RPMI8226 (cell line): Measurements from ENCODE around the gene ERN2.

Experiments used
- DNase-seq: peaks from one replicate; pipeline ENCODE4 v3.0.0-alpha.2; 2015

Gene ERN2

GRCh38 chr16:23716484-23716883, 3.5 kb upstream of the ERN2 start:
- no peak for DNase-seq

GRCh38 chr16:23711785-23712184, 1.2 kb downstream of the ERN2 start:
- no peak for DNase-seq

- DNase-seq, result no peak
These were observed 2.5 kb downstream of the ERN2 start for GRCh38 chr16:23710504-23710903.

- no peak for DNase-seq
These were observed 3.0 kb downstream of the ERN2 start for GRCh38 chr16:23710008-23710407.

GRCh38 chr16:23709536-23709935, 3.5 kb downstream of the ERN2 start:
- no peak for DNase-seq

GRCh38 chr16:23706439-23706838, 6.6 kb downstream of the ERN2 start:
- no peak for DNase-seq

GRCh38 chr16:23705517-23705902, 7.5 kb downstream of the ERN2 start:
- no peak for DNase-seq

GRCh38 chr16:23704772-23705516, 8.1 kb downstream of the ERN2 start:
- no peak for DNase-seq

GRCh38 chr16:23702951-23703350, 10.1 kb downstream of the ERN2 start:
- no peak for DNase-seq

- no peak for DNase-seq
These were observed 12.0 kb downstream of the ERN2 start for GRCh38 chr16:23701045-23701444.

- DNase-seq, result no peak
These were observed 12.5 kb downstream of the ERN2 start for GRCh38 chr16:23700509-23700908.

GRCh38 chr16:23700093-23700492, 12.9 kb downstream of the ERN2 start:
- DNase-seq, result no peak

- DNase-seq, result peak; percentile 61
These were observed 13.9 kb downstream of the ERN2 start for GRCh38 chr16:23699100-23699499.

GRCh38 chr16:23695756-23696155, 17.3 kb downstream of the ERN2 start:
- DNase-seq, result no peak

GRCh38 chr16:23694644-23695373, 18.2 kb downstream of the ERN2 start:
- no peak for DNase-seq

GRCh38 chr16:23694265-23694643, 18.8 kb downstream of the ERN2 start:
- DNase-seq, result no peak

GRCh38 chr16:23692190-23692837, 20.7 kb downstream of the ERN2 start:
- DNase-seq, result no peak

GRCh38 chr16:23691483-23692189, 21.4 kb downstream of the ERN2 start:
- DNase-seq, result no peak

- DNase-seq, result no peak
These were observed 22.1 kb downstream of the ERN2 start for GRCh38 chr16:23690771-23691482.

GRCh38 chr16:23689442-23690187, 23.4 kb downstream of the ERN2 start:
- DNase-seq, result no peak

- no peak for DNase-seq
These were observed 25.8 kb downstream of the ERN2 start for GRCh38 chr16:23687034-23687808.
